ENCODE results near the gene ST6GALNAC4. TPM values are rescaled to one million over a fixed set of nuclear protein-coding genes. Genes with fewer than 3 reads are reported as not detected.
A peak's percentile ranks its signal among the peaks of the same experiment; 100 is the strongest.

ST6GALNAC4 gene
- total RNA-seq, 4 donors from 2014 or later, result 12.5 to 33.0 (median 23.8) TPM

DNA sequence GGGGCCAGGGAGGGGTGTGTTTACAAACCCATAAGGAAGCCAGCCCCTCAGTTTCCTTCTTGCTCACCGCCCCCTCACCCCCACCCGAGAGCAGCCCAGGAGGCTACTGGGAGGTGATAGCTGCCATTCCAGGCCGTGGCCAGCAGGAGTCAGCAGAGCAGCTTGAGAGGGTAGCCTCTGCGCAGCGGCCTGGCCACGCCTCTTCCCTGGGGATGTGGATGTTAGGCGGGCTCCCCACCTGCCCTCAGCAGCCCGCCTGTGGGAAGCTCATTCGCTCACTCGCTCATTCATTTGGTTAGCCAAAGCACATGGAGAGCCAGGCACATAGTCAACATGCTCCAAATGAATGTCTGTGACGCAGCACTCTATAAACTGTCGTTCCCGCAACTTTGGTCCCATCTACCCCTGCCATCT lies 26.9 kb upstream of the ST6GALNAC4 start:
- Histone ChIP-seq H3K9me3 (no peaks in the 10 kb centered on the region), H3K4me1 (peaks cover 0 to 47% (median 3%) of the 10 kb centered on the region in 3 donors), H3K27ac (peak overlapping the region; percentile 2 to 56 (median 24)), H3K4me3 (no peak overlapping the region), H3K36me3 (peaks cover 29 to 89% (median 33%) of the 10 kb centered on the region in 3 donors), H3K27me3 (no peaks in the 10 kb centered on the region)
- TF ChIP-seq, protein P1, sequence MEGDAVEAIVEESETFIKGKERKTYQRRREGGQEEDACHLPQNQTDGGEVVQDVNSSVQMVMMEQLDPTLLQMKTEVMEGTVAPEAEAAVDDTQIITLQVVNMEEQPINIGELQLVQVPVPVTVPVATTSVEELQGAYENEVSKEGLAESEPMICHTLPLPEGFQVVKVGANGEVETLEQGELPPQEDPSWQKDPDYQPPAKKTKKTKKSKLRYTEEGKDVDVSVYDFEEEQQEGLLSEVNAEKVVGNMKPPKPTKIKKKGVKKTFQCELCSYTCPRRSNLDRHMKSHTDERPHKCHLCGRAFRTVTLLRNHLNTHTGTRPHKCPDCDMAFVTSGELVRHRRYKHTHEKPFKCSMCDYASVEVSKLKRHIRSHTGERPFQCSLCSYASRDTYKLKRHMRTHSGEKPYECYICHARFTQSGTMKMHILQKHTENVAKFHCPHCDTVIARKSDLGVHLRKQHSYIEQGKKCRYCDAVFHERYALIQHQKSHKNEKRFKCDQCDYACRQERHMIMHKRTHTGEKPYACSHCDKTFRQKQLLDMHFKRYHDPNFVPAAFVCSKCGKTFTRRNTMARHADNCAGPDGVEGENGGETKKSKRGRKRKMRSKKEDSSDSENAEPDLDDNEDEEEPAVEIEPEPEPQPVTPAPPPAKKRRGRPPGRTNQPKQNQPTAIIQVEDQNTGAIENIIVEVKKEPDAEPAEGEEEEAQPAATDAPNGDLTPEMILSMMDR (IDR thresholded peaks at IDR 0.05), result peak; percentile 86 to 96 (median 92)
- no peak for TF ChIP-seq POLR2A (IDR thresholded peaks at IDR 0.05)
- no peak for DNase-seq
- WGBS, 2 donors, result 13 to 85% methylated on average over 3 to 12 of the region's 13 CpGs
- intact Hi-C loops (cut with DNase I), result loop anchor here (2.0 to 10.0 kb wide), 2 partner anchors 91 to 161 kb away; no protein-coding TSS in a partner anchor

DNA sequence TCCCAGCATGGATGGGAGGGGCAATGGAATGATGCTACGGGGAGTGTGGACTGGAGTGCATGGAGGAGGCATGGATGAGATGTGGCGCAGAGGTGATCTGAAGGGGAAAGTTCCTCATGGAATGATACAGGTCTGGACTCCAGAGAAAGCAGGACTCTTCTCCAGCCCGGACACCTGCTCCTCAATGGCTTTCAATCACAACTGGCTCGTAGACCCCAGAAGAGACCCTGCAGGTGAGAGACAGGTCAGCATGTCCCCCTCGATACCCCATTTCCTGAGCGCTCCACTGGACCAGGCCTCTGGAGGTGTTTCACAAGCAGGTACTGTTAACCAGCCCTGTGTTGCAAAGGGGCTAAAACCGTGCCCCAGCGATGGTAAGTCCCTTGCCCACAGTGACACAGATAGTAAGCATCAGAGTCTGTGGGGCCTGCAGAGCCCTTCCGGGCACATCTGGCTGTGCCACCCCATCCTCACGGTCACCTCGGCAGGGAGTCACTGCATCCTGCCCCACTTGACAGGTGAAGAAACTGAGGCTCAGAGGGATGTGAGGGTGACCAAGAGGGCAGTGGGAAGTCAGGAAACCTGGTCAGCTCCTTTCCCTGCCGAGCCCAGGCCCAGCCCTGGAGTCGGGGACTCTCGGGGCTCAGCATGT lies 26.3 kb upstream of the ST6GALNAC4 start:
- H3K27ac ChIP-seq, result peak overlapping the region in 3 of 4 donors; percentile 2 to 56 (median 19)
- WGBS, 2 donors, result 52 to 78% methylated on average over 7 to 8 of the region's 14 CpGs
- peaks cover 5 to 53% (median 7%) of the 10 kb centered on the region in 3 donors for H3K4me1 ChIP-seq
- no peaks in the 10 kb centered on the region for H3K27me3 ChIP-seq
- no peaks in the 10 kb centered on the region for H3K9me3 ChIP-seq
- H3K4me3 ChIP-seq, result no peak overlapping the region
- H3K36me3 ChIP-seq, result peaks cover 29 to 83% (median 33%) of the 10 kb centered on the region in 3 donors
- DNase-seq, result no peak
- intact Hi-C loops (cut with DNase I), result loop anchor here (2.0 to 10.0 kb wide), 2 partner anchors 92 to 162 kb away; no protein-coding TSS in a partner anchor
- TF ChIP-seq, protein P1 (IDR thresholded peaks at IDR 0.05), result no peak
- TF ChIP-seq POLR2A (IDR thresholded peaks at IDR 0.05), result no peak

DNA sequence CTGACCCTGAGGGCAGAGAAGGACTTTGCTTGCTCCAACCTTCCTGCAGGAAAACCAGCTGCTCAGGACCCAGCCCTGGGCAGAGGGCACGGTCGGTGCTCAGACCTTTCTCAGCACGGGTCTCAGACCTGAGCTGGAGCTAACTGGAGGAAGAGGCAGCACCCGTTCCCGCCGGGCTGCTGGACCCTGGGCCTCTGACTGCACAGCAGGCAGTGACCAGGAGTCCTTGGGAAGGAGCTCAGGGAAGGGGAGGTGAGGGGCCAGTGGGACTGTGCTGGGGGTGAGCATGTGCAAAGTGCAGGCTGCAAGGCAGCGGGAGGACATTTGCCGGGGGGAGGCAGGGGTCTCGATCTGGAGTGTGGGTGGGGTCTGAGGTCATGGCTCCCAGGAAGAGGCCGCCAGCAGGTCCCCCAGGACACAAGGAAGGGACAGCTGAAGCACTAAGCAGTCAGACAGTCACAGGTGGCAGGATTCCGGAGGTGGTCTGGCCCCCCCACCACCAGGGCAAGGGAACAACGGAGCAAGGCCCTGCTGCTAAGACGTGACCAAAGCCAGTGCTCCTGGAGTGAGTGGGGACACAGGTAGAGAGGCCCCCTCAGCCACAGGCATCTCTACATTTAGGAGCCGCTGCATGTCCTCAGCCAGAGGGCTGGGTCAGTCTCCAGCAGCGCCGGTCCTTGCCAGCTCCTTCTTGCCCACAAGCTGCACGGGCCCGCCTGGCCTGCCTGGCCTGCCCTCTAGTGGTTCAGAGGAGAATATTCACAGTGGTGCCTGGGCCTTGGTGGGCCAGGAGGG lies 25.6 kb upstream of the ST6GALNAC4 start:
- Histone ChIP-seq H3K27me3 (no peaks in the 10 kb centered on the region), H3K4me3 (no peak overlapping the region), H3K9me3 (no peaks in the 10 kb centered on the region), H3K27ac (peak overlapping the region in 2 of 4 donors; percentile 19 to 56), H3K4me1 (peaks cover 8 to 57% (median 10%) of the 10 kb centered on the region in 3 donors), H3K36me3 (peaks cover 29 to 76% (median 33%) of the 10 kb centered on the region in 3 donors)
- 72 to 100% methylated on average over 1 to 2 of the region's 18 CpGs for WGBS, 2 donors
- no peak for DNase-seq
- TF ChIP-seq POLR2A (IDR thresholded peaks at IDR 0.05), result no peak
- TF ChIP-seq, protein P1 (IDR thresholded peaks at IDR 0.05), result peak; percentile 59 to 91 (median 82)
- intact Hi-C loops (cut with DNase I), result loop anchor here (2.0 to 10.0 kb wide), 2 partner anchors 92 to 162 kb away; no protein-coding TSS in a partner anchor

DNA sequence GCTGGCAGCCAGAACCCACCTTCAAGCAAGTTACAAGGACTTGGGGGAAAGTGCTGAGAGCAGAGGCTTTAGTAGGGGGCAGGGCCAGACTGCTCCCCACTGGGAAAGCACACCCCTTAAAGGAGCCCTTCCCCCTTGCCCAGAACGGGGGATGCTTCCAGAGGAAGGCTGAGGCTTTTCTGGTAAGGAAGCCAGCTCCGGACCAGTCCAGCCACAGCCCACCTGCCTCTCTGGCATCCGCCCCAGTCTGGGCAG lies 25.0 kb upstream of the ST6GALNAC4 start:
- TF ChIP-seq, protein P1 (IDR thresholded peaks at IDR 0.05), result no peak
- no peak for TF ChIP-seq POLR2A (IDR thresholded peaks at IDR 0.05)
- Histone ChIP-seq H3K27ac (no peak overlapping the region), H3K27me3 (no peaks in the 10 kb centered on the region), H3K4me3 (no peak overlapping the region), H3K4me1 (peaks cover 12 to 61% (median 14%) of the 10 kb centered on the region in 3 donors), H3K9me3 (no peaks in the 10 kb centered on the region), H3K36me3 (peaks cover 29 to 71% (median 33%) of the 10 kb centered on the region in 3 donors)
- 26 to 90% methylated on average over 2 of the region's 3 CpGs for WGBS, 2 donors
- DNase-seq, result no peak
- intact Hi-C loops (cut with DNase I), result loop anchor here (2.0 to 10.0 kb wide), 2 partner anchors 93 to 163 kb away; no protein-coding TSS in a partner anchor

Data from esophagus squamous epithelium (tissue), 5 donors.